ENCODE results near the gene TRAF4.
"Not testable (repeated sequence)": the region's sequence is repeated elsewhere in the genome, so short reads cannot be mapped to it uniquely, and the experiment has no call there.

Gene TRAF4

DNA sequence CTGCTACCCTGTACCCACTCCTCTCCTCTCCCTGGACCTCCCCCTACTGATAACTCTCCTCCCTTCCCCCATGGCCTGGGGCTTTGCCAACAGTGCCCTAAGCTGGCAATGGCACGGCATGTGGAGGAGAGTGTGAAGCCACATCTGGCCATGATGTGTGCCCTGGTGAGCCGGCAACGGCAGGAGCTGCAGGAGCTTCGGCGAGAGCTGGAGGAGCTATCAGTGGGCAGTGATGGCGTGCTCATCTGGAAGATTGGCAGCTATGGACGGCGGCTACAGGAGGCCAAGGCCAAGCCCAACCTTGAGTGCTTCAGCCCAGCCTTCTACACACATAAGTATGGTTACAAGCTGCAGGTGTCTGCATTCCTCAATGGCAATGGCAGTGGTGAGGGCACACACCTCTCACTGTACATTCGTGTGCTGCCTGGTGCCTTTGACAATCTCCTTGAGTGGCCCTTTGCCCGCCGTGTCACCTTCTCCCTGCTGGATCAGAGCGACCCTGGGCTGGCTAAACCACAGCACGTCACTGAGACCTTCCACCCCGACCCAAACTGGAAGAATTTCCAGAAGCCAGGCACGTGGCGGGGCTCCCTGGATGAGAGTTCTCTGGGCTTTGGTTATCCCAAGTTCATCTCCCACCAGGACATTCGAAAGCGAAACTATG, 5.2 kb downstream of the TRAF4 start:
- no peak for DNase-seq

DNA sequence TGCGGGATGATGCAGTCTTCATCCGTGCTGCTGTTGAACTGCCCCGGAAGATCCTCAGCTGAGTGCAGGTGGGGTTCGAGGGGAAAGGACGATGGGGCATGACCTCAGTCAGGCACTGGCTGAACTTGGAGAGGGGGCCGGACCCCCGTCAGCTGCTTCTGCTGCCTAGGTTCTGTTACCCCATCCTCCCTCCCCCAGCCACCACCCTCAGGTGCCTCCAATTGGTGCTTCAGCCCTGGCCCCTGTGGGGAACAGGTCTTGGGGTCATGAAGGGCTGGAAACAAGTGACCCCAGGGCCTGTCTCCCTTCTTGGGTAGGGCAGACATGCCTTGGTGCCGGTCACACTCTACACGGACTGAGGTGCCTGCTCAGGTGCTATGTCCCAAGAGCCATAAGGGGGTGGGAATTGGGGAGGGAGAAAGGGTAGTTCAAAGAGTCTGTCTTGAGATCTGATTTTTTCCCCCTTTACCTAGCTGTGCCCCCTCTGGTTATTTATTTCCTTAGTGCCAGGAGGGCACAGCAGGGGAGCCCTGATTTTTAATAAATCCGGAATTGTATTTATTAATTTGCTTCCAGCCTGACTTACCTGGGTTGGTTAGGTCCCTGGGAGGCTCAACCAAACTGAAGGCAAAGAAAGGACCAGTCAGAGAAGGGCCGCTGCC, 5.8 kb downstream of the TRAF4 start:
- DNase-seq = no peak

DNA sequence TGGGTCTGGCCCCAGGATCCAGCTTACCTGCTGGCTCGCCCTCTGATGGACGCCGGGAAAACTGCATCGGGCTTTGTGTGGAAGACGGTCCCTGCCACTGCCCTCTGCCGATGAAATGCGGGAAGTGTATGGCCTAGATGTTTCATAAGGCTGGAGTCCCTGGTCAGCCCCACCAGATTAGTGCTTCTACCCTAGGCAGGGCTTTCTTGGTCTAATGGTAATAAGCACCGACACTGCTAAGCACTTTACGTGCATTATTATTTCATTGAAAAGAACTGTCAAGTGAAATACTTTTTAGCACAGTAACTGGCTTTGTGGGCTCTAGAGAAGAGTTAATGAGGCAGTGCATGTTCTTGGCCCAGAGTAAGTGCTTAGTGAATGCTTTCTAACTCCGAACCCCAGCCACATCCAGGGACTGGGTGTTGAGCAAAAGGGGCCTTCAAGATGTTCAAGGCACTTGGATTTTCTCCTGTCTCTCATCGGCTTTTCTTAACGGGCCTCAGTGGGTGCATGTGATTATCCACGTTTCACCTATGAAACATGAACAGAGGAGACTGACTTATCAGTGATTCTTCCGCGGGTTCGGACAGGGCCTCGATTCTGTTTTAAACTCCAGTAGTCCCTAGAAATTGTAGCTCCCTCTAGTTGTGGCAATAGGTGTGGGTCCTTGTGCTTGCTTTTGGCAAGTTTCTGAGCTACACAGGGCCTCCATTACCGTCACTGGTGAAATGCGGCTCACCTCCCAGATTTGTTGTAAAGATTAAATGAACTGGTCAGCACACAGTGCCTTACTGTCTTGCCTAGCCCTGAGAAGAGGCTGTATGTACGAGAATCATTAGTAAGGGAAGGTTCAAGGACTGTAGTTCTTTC, 6.6 kb downstream of the TRAF4 start:
- peak; percentile 94 for DNase-seq

GRCh38 chr17:28751600-28752366, 8.0 kb downstream of the TRAF4 start:
- no peak for DNase-seq

GRCh38 chr17:28755486-28755885, 11.7 kb downstream of the TRAF4 start:
- DNase-seq = no peak

- no peak for DNase-seq
Measured at GRCh38 chr17:28756049-28756804, 12.4 kb downstream of the TRAF4 start.

DNA sequence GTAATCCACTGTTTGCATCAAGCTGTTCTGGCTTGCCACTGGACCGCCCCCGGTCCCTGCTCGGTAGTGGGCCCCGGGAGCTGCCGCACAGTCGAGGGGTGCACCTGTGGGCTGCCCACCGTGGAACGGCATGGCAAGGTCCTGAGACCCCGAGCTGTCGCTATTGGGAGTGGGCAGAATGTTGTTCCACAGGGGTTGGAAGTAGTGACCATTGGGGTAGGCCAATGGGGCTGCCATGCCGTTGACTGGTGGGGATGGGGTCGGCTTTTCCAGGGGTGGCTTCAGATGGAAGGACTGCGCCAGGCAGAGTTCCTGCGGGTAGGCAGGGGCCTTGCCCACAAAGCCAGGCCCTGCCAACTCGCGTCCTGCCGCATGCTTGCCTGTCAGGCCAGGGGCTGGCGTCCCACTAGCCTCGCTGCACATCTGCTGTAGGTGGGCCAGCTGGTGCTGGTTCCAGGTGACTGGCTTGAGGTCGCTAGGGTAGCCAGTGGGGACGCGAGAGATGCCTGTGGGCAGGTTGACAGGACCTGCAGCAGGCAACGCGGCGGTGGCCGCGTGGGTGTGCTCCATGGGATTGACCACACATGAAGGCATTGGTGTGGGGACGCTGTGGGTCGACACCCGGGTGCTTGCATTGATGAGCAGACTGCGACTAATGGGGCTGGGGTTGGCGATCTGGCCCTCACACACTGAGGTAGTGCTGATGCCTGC, 14.8 kb downstream of the TRAF4 start:
- DNase-seq = no peak

- no peak for DNase-seq
Measured at GRCh38 chr17:28759256-28759865, 15.6 kb downstream of the TRAF4 start.

DNA sequence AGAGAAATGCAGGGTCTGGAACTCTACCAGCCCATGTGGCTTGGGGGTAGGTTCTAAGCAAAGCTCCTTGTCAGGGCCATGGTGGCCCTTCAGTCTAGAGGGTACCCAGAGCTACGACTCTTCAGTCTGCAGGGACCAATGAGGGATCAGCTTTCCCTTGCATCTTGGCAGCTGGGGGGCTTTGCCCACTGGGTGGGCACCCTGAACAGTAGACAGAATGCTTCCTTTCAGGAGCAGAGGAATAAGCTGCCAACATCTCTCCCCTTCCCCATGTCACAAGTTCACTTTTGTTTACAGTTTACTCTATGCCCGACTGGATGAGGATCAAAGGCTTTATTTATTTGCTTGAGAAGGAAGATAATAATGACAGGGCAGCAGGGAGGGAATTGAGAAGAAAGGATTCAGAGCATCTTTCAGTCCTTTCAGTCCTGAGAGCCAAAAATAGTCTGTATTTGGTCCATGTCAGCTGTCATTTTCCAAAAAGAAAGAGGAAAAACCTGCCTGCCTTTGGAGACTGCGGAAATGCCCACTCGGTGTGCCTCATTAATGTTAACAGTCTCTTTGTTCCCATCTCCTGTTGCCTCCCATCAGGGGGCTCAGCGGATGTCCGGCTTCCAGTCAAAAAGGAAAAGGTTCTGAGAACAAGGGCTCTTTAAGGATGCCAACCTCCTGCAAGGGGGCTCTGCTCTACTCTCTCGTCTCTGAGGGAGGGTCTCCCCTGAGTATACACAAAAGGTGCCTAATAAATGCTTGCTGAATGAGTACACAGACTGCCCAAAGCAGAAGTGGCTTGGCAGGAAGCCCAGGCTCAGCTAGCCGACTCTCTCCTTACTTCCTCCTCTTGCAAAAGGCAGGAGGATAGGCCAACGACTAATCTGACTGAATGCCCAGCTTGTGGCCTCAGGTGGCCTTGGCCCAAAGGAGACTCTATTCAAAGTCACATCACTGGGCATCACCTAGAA, 17.1 kb downstream of the TRAF4 start:
- peak; percentile 68 for DNase-seq

DNA sequence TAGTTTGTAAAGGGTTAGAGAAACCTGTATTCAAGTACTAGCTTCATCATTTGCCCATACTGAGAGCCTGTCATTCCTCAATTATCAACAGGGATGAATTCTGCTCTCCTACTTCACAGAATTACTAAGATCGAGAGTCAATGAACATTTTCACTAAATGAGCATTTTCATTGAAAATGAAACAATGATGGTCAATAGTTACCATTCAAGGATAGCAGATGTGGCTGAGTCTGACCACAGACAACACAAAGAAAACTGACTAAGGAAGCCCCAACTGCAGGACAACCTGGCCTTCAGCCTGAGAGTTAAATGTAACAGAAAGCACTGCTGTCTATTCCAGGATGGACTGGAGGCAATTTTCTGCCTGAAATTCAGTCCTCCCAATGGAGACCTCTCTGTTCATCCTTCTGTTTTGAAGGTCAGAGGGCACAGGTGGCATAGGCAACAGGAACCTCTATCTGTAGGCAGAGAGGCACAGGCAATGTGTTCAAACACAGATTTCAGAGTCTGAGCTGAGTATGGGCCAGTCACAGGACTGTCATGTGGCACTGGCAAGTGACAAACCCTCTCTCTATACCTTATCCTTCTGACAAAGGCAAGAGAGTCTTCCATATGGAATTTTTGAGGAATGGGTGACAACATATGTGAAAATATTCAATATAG, 19.5 kb downstream of the TRAF4 start:
- no peak for DNase-seq

GRCh38 chr17:28763804-28764266, 20.0 kb downstream of the TRAF4 start:
- DNase-seq = peak; percentile 68

GRCh38 chr17:28765038-28765437, 21.2 kb downstream of the TRAF4 start:
- no peak for DNase-seq

DNA sequence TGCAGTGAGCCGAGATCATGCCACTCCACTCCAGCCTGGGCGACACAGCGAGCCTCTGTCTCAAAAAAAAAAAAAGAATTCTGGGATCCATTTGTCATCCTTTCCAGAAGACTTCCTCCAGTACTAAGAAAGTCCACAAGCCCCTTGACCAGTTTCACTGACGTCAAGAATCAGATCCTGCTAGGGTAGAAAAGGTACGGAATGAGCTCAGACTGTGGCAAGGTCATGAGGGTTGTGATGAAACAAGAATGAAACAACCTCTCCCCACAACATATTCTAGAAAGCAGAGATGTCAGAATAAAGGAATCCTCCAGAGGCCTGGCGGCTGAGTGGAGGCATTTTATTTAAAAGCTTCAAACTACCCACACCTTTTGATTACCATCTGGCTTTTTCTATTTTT, 29.9 kb downstream of the TRAF4 start:
- no peak for DNase-seq

- no peak for DNase-seq
Measured at GRCh38 chr17:28774206-28774605, 30.4 kb downstream of the TRAF4 start.

- DNase-seq = no peak
Measured at GRCh38 chr17:28777178-28777577, 33.4 kb downstream of the TRAF4 start.

GRCh38 chr17:28779601-28780000, 35.8 kb downstream of the TRAF4 start:
- DNase-seq = not testable (repeated sequence)

DNA sequence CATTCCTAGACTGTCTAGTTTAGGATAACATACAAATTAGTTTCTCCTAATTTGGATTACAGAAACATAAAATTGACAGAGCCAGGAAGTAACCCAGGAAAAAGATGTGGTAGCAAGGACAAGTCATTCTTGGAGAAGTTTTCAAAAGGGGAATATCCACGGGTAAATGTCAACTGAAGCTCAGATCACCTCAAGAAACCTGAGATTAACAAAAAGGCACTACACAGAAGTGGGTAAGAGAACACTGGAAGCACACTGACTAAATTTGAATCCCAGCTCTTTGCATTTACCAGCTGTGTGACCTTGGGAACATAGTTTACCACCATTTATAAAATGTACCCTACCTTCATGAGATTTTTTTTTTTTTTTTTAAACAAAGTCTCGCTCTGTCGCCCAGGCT, 39.4 kb downstream of the TRAF4 start:
- no peak for DNase-seq

- no peak for DNase-seq
Measured at GRCh38 chr17:28788100-28788499, 44.3 kb downstream of the TRAF4 start.

Measured in femur (tissue), 1 donor.